Measurements from ENCODE around the gene TRMT10B.
A peak's percentile ranks its signal among the peaks of the same experiment; 100 is the strongest.

DNA sequence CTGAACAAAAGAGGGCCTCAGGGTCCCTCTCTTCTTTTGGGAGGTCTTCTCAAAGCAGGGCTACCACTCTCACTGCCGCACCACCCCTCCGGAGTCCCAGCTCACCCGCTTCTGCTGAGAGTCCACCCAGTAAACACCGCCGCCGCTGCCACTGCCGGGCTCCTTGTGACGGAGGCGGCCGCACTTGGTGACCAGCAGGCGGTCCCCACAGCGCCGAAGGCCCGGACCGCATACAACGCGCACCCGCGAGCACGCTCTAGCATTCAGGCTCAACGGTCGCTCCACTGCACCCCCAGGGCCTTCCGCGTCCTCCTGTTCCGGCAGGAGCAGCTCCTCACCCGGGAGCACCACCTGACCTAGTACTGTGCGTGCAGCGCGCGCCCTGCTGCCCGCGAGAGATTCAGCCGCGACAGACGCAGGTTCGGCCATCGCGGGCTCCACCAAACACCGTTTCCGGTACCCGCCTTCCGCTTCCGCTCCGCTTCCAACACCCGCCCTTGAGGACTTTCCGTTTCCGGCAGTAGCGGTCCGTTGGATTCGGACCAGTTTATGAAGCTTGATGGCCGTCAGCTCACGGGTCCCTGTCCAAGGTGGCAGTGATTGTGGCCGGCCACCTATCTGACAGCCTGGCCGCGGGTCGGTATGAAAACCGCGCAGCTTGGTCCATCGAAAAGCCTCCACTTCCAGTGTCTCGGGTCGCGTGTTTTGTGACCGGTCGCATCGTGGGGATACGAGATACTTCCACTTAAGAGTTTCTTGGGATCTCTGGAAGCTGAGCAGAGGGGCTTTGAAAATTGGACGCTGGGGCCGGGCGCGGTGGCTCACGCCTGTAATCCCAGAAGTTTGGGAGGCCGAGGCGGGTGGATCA, 31.2 kb downstream of the TRMT10B start, which contains the start of gene EXOSC3:
- TF ChIP-seq CTCF (IDR thresholded peaks at IDR 0.05 in 4 of 5, conservative IDR thresholded peaks at IDR 0.05 in 1 of 5) = peak in 1 of 5 experiments; percentile 15
- peak; percentile 13 to 63 for TF ChIP-seq POLR2A (IDR thresholded peaks at IDR 0.05)
